Measurements from ENCODE around the gene KCNQ1. TPM values are rescaled to one million over a fixed set of nuclear protein-coding genes. Genes with fewer than 3 reads are reported as not detected.

Gene KCNQ1
- total RNA-seq, 1 experiment from 2014 or later = 0.71 TPM

DNA sequence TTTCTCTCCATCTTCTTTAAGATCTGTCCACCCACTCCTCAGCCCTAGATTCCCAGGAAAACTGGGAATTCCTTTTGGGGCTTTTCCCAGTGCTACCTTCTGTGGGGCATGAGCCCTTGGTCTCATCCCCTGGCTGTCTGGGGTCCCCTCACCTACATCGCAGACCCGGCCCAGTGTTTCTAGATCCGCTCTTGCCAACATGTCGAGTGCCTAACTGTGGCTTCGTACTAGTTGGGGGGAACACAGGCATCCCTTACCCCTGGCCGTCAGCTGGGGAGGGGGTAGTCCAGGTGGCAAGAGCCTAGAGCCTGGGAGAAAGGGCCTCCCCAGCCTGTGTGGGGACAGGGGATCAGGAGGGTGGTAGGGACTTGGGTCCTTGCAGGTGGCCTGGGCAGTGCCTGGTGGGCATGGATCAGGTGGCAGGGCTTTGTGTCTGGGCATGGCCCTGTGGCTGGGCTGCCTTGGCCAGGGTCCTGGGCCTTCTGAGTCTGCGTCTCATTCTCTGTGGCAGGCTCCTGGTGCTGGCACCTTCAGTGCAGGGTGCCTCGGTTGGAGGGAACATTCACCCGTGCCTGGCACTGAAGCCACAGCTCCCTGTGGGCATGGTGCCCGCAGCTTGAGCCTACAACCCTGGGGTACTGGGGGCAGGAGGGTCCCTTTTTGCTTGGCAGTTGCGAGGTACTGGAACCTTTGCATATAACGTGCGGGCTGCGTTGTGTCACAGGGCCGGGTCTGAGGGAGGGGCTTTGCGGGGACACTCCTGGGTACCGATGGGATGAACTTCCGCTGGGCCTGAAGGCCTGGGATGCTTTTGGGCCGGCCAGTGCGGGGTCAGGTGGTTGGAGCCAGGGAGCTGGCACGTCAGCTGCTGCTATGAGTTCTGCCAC is 4.1 kb downstream of the KCNQ1 start:
- in situ Hi-C loops (cut with HindIII; ENCODE audit: low pct_unique_long_range_greater_than_20kb, low sequenced_read_pairs) = no loop called here
- no peak for DNase-seq (ENCODE audit: low read depth, low spot score)

DNA sequence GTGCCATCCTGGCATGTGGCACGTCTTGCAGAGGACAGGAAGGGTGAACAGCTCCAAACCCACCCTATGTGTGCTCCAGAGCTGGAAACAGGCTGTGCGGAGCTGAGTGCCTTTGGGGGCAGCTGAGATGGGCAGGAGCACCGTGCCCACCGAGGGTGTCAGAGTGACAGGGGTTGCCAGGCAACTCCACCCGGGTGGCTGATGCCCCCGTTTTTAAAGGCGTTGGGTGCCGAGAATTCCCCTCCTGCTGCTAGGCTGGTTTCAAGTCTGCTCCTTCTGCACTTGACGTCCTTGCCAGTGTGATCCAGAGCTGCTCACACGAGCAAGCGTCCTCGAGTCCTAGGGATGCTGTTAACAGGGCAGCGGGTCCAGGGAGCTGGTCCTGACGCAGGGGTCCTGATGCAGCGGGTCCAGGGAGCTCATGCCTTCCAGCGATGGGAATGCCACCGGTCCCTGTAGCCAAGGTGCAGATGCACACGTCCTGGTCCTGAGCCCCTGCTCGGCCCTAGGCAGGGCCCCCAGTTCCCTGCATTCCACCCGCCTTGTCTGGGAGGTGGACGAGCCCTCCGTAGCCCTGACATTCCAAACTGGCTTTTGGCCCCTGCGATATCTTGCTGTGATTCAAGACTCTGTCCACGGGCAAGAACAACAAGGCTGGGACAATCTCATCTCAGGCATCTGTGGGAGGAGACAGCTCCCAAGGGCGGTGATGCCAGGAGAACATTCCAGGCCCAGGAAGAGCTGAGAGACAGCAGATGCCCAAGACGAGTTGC is 4.9 kb downstream of the KCNQ1 start:
- DNase-seq (ENCODE audit: low read depth, low spot score) = no peak
- in situ Hi-C loops (cut with HindIII; ENCODE audit: low pct_unique_long_range_greater_than_20kb, low sequenced_read_pairs) = no loop called here

DNA sequence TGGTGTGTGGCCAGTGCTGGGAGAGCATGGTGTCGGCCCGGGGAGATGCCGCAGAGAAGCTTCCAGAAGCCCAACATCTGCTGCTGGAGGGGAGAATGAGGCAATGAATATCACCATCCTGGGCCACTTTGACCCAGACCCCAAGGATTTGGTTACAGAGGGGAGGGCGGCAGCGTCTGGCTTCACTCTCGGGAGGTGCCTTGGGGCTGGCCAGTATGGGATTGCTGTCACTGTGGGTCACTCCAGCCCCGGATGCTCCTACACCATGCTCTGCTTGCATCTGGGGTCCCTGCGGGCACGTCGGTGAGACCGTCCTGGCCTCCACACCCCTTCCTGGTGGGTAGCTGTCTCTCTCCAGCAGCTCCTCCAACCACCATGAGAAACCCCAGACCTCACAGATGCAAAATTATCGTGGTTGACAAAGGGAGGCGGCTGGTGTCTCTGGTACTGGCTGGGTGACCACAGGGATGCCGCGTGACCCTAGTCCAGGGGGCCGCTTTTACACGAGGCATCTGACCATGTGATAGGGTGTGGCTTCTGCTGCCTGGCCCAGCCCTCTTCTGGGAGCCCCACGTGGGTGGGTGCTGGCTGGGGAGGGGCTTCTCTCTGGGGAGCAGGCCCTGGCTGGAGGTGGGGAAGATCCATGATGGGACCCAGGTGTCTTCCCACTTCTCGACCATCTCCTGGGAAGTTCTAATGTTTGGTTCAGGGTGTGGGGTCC is 5.7 kb downstream of the KCNQ1 start:
- in situ Hi-C loops (cut with HindIII; ENCODE audit: low pct_unique_long_range_greater_than_20kb, low sequenced_read_pairs) = no loop called here
- no peak for DNase-seq (ENCODE audit: low read depth, low spot score)

DNA sequence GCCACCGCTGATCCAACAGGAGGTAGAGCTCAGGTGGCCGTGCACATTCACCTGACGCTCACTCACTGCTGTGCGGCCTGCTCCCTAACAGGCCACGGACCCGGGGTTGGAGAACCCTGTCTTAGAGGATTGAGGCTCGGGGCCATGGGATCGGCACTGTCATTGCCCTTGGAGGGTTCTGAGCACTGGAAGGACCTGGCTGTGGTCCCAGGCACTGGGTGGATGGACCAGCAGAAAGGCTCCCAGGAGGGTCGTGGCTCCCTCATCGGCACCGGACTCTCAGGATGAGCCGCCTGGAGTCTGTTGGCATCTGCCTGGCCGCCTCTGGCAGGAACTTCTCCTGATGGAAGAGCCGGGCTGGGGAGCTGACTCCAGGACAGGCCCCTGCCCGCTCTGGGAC is 6.5 kb downstream of the KCNQ1 start:
- in situ Hi-C loops (cut with HindIII; ENCODE audit: low pct_unique_long_range_greater_than_20kb, low sequenced_read_pairs) = no loop called here
- DNase-seq (ENCODE audit: low read depth, low spot score) = no peak

DNA sequence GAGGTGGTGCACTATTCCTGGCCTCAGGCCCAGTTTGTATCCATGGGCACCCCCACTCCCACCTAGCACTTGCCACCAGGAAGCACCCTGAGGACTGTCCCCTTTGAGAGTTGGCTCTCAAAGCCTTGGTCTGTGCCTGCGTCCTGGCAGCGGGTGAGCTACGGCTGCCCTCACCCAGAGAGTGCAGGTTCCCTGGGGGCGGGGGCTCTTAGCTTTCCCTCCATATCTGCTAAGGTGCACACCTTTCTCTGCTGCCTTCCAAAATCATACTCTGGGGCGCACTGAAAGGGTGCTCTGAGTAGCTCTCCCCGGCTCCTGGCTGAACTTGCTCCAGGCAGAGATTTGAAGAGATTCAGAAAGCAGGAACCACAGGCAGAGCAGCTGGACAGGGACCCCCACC is 7.1 kb downstream of the KCNQ1 start:
- no peak for DNase-seq (ENCODE audit: low read depth, low spot score)
- in situ Hi-C loops (cut with HindIII; ENCODE audit: low pct_unique_long_range_greater_than_20kb, low sequenced_read_pairs) = no loop called here

DNA sequence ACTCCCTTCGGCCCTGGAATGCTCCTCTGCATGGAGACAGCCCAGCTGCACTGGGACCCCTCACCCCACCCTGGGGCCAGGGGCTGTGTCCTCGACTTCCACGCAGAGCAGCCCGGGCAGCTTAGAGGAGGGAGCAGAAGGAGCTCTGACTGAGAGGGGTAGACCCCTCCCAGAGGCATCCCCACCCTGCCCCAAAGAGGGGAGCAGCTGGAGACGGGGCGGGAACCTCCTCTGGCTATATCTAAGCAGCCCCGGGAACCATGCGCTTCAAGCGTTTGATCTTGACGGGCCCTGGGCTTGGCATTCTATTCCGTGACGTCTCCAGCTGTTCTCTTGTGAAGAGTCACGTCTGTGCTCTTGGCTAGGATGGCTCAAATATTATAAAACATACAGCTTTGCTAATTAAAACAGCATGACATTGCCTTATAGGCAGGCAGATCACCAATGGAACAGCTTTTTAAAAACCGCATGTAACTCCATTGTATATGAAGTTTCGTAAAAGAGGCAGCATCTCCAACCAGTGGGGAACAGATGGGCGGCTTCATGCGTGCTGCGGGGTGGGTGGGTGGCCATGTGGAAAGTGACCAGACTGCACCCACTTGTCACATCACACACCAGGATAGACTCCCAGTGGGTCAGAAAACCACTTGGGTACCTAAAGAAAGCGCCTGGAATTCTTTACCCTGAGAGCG is 7.7 kb downstream of the KCNQ1 start:
- in situ Hi-C loops (cut with HindIII; ENCODE audit: low pct_unique_long_range_greater_than_20kb, low sequenced_read_pairs) = no loop called here

DNA sequence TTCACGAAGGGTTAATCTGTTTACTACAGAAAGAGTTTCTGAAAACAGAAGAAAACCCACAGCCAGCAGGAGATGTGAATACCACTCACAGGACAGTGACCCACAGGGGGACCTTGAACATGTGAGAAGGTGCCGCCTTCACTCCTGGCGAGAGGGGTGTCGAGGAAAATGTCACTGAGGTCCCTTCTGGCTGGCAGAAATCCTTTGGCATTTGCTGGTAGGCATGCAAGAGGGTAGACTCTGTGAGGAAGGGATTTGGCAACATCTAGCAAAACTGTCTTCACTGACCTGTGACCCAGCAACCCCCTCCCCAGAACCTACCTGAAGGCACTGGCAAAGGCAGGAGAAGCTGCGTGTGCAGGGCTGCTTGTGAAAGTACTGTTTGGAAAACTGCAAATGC is 8.6 kb downstream of the KCNQ1 start:
- DNase-seq (ENCODE audit: low read depth, low spot score) = no peak
- in situ Hi-C loops (cut with HindIII; ENCODE audit: low pct_unique_long_range_greater_than_20kb, low sequenced_read_pairs) = no loop called here

More for the DNA sequence above, 7.7 kb downstream of the KCNQ1 start:
- no peak for DNase-seq (ENCODE audit: low read depth, low spot score)

DNA sequence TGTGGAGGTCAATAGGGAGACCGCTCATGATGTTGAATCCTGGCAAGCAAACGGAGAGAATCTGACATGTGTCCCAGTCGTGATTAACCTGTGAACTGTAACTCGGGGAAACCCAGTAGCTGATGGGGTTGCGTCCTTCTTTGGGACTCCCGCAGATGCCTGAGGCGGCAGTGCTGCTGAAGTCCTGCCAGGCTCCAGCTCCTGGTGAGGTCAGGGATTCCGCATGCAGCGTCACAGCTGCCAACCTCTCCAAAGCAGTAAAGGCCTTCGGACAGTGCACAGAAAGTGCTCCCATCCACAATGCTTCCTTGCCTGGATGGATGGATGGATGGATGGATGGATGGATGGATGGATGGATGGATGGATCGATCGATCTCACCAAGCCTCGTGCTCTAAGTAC is 13.5 kb downstream of the KCNQ1 start:
- in situ Hi-C loops (cut with HindIII; ENCODE audit: low pct_unique_long_range_greater_than_20kb, low sequenced_read_pairs) = no loop called here
- no peak for DNase-seq (ENCODE audit: low read depth, low spot score)

DNA sequence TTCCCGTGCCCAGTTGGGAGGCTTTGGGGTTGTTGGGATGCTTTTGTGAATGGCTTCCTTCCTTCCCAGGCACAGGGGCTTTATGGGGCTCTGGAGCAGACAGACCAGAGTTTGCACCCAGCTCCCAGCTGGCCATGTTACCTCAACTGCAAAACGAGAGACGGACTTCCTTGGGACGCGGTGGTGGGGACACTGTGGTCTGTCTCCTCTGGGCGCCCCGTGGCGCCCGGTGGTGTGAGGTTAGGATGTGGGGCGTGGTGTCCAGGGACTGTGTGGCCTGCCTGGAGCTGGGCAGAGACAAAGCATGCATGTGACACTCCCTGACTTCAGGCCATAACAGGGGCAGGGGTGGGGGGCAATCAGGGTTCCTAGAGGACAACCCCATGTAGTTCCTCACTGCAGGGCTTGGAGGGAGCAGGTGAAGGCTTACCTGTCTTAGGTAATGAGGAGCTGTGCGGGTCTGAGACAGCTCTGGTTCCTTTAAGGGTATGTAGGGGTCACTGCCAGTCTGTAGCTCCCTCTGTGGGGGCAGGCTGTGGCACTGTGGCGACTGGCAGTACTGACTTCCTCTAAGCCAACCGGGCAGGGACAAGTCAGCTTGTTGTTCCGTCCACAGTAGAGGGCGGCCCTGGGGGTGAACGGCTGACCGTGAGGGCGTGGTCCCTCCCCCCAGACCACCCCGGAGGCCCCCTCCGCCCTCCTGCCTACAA is 14.4 kb downstream of the KCNQ1 start:
- in situ Hi-C loops (cut with HindIII; ENCODE audit: low pct_unique_long_range_greater_than_20kb, low sequenced_read_pairs) = no loop called here
- DNase-seq (ENCODE audit: low read depth, low spot score) = no peak

DNA sequence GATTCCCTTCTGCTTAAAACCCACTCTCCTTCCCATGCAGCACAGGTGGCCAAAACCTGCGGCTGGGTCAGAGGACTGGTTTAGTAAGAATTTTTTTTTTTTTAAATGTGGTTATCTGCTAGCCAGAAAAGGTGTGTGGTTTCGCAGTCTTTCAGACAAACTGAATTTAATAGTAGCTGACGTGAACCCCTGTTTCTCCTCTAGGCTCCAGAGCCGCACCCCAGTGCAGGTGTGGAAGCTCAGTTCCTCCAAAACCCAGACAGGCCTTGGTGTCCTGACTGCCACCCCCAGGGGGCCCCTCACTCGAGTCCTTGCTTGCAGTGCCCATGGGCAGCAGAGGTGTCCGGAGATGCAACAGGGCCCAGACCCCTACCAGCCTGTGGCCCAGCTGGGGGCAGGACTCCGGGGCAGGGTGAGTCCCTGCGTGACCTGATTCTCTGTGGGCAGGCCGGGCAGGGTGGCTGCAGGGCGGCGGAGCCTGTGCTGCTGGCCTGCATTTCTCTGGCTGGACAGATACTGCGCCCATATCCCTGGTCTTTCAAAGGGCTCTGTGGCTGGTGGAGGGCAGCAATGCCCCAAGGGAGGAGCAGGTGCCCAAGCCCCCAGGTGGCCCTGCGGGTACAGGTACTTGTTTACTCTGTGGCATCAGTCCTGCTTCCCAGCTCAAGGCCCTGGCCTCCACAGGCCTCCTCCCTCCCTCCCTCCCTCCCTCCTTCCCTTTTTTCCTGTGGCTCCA is 15.2 kb downstream of the KCNQ1 start:
- DNase-seq (ENCODE audit: low read depth, low spot score) = no peak
- in situ Hi-C loops (cut with HindIII; ENCODE audit: low pct_unique_long_range_greater_than_20kb, low sequenced_read_pairs) = no loop called here

DNA sequence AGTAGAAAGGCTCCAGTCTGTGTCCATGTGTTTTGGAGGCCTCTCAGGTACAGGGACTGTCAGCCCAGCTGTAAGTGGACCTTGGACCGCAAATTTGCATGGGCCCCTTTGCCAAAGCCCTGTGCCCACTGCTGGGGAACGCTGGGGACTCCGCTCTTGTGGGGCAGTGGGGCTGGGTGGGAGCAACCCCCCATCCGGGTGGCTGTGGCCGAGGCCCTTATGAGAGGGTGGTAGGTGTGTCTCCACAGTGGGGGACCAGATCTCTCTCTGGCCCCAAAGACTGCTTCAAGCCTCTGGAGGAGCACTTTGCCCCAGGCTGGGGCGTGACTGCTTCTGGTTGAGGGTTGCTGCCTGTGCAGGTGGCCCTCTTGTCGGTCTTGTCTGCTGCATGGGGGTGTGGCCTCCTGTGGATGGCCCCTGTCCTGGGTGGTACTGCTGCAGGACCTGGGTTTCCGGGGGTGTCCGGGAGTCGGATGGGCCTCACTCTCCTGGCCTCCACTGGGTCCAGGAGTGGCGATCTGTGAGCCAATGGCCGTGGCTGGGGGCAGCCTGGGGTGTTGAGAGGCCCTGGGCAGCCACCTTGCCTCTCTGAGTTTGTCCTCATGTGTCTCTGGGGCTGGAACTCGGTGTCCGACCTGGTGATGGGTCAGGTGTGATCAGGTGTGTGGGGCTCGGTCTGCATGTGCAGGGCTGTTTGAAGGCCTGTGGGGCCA is 15.9 kb downstream of the KCNQ1 start:
- DNase-seq (ENCODE audit: low read depth, low spot score) = no peak
- in situ Hi-C loops (cut with HindIII; ENCODE audit: low pct_unique_long_range_greater_than_20kb, low sequenced_read_pairs) = no loop called here

DNA sequence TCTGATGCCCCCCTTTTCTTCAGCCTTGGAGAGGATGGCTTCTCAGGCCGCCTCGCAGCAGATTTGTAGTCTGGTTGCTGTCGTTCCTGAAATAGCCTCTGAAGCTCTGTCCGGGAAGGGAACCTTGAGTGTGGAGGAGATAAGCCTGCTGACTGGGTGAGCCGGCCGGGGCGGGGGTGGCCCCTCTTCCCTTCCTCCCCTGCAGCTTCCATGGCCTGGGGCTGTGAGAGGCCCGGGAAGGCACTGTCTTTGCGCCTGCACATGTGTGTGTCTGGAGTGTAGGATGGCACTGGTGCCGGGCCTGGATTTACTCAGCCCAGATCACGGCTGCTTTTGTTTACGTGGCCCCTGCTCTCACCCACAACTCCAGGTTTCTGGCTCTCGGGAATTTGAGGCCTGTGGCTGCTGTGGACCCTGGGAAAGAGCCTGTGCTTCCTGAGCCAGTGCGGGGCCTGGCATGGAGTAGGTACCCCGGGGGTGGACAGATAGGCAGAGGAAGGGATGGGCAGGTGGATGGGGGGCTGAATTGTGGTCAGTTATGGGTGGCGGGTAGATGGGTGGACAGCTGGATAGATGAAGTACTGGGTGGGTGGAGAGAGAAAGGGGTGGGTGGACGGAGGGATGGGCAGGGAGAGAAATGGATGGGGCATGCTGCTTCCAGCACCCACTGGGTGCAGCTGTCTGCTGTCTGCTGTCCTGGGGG is 16.6 kb downstream of the KCNQ1 start:
- in situ Hi-C loops (cut with HindIII; ENCODE audit: low pct_unique_long_range_greater_than_20kb, low sequenced_read_pairs) = no loop called here
- no peak for DNase-seq (ENCODE audit: low read depth, low spot score)

DNA sequence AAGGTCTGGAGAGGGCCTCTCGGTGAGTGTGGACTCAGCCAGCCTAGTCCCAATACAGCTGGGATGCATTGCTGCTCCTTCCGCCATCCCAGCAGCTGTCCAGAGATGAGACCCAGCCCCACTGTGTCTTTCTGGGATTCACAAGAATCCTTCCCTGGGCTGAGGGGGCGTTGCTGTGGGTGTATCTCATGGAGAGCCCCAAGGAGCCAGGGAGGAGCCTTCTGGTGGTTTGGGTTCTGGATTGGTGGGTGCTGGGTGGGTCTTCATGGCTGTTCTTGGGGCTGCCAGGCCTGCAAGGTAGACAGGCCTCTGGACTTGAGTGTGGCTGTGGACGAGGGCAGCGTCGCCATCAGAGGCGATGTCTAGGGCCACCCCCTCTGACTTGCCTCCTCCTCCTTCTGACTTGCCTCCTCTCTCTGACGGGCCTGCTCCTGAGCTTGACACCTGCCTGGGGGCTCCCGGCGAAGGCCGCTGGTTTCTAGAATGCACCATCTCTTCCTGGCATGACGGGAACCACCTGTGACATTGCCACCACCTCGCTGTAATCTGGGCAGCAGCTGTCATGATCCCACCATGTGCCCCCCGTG is 17.2 kb downstream of the KCNQ1 start:
- in situ Hi-C loops (cut with HindIII; ENCODE audit: low pct_unique_long_range_greater_than_20kb, low sequenced_read_pairs) = no loop called here
- DNase-seq (ENCODE audit: low read depth, low spot score) = no peak

DNA sequence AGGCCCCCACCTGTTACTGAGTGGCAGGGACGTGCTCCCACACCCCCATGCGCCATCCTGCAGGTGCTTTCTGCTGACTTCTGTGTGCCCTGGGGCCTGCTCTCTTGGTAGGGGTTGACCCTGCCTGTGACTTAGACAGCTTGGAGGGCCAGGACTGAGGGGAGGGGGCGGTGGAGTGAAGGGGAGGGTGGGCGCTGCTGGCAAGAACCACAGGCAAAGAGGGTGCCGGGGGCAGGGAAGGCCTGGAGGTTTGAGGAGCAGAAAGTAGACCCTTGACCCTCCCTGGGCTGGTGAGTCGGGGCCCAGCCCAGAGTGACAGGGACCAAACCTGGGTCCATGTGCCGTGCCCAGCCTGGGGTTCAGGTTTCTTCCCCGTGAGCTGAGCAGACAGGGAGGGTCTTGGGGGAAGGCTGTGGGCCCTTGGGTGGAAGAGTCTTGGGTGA is 17.8 kb downstream of the KCNQ1 start:
- no peak for DNase-seq (ENCODE audit: low read depth, low spot score)
- in situ Hi-C loops (cut with HindIII; ENCODE audit: low pct_unique_long_range_greater_than_20kb, low sequenced_read_pairs) = no loop called here

Measured in SK-MEL-5 (cell line).